ENCODE measurements around the gene YPEL1. TPM values are rescaled to one million over a fixed set of nuclear protein-coding genes. Genes with fewer than 3 reads are reported as not detected.
A peak's percentile ranks its signal among the peaks of the same experiment; 100 is the strongest.

The YPEL1 gene
- total RNA-seq, 1 donor from 2014 or later = 32.2 TPM

DNA sequence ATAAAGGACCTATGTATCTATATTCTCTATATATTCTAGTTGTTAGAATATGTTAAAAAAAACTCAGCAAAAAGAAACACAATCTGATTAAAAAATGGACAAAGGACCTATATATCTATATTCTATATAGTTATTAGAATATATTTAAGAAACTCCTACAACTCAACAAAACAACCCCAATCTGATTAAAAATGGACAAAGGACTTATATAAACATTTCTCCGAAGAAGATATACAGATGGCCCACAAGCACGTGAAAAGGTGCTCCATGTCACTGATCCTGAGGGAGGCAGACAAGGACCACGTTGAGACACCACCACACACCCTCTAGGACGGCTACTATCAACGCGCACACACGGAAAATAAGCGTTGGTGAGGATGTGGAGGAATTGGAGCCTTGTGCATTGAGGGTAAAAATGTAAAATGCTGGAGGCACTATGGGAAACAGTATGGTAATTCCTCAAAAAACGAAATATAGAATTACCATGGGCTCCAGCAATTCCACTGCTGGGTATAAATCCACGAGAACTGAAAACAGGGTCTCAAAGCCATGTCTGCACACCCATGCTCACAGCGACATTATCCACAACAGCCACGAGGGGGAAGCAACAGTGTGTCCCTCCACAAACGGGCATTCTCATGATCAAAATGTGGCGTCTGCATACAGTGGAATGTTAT, 22.7 kb downstream of the YPEL1 start:
- Mint-ChIP-seq H3K27ac (peak overlapping the region; percentile 23), H3K4me1 (peaks cover 12% of the 10 kb centered on the region), H3K36me3 (peaks cover 20% of the 10 kb centered on the region), H3K27me3 (ENCODE audit: insufficient read depth, low read depth) (peaks cover 4% of the 10 kb centered on the region), H3K9me3 (no peaks in the 10 kb centered on the region), H3K4me3 (no peak overlapping the region)
- Histone ChIP-seq H4K20me1 (ENCODE audit: low read depth) (peaks cover 38% of the 10 kb centered on the region), H3K36me3 (no peaks in the 10 kb centered on the region), H3K4me1 (no peaks in the 10 kb centered on the region), H3K27me3 (no peaks in the 10 kb centered on the region), H3K9ac (no peak overlapping the region), H3K4me3 (no peak overlapping the region), H3K79me2 (ENCODE audit: low read depth) (no peaks in the 10 kb centered on the region), H3K4me2 (no peak overlapping the region), H3F3A (ENCODE audit: low read depth) (peaks cover 4% of the 10 kb centered on the region), H3K27ac (no peak overlapping the region), H3K9me3 (ENCODE audit: low read depth) (no peaks in the 10 kb centered on the region), H2AFZ (replicated peaks) (no peak overlapping the region)
- DNase-seq (ENCODE audit: low spot score) = peak; percentile 80
- TF ChIP-seq, protein P1, sequence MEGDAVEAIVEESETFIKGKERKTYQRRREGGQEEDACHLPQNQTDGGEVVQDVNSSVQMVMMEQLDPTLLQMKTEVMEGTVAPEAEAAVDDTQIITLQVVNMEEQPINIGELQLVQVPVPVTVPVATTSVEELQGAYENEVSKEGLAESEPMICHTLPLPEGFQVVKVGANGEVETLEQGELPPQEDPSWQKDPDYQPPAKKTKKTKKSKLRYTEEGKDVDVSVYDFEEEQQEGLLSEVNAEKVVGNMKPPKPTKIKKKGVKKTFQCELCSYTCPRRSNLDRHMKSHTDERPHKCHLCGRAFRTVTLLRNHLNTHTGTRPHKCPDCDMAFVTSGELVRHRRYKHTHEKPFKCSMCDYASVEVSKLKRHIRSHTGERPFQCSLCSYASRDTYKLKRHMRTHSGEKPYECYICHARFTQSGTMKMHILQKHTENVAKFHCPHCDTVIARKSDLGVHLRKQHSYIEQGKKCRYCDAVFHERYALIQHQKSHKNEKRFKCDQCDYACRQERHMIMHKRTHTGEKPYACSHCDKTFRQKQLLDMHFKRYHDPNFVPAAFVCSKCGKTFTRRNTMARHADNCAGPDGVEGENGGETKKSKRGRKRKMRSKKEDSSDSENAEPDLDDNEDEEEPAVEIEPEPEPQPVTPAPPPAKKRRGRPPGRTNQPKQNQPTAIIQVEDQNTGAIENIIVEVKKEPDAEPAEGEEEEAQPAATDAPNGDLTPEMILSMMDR (IDR thresholded peaks at IDR 0.05) = peak; percentile 68
- TF ChIP-seq EZH2 (IDR thresholded peaks at IDR 0.05) = no peak
- TF ChIP-seq EZH2phosphoT487 (IDR thresholded peaks at IDR 0.05) = no peak

DNA sequence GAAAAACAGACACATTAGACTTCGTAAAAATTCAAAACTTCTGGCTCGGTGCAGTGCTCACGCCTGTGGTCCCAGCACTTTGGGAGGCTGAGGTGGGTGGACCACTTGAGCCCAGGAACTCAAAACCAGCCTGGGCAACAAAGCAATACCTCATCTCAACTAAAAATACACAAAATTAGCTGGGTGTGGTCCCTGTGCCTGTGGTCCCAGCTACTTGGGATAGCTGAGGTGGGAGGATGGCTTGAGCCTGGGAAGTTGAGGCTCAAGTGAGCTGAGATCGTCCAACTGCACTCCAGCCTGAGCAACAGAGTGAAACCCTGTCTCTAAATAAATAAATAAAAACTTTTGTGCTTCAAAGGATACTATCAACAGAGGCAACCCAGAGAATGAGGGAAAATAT, 23.7 kb downstream of the YPEL1 start:
- Histone ChIP-seq H3K79me2 (ENCODE audit: low read depth) (no peaks in the 10 kb centered on the region), H2AFZ (replicated peaks) (no peak overlapping the region), H4K20me1 (ENCODE audit: low read depth) (peaks cover 35% of the 10 kb centered on the region), H3K9ac (no peak overlapping the region), H3K9me3 (ENCODE audit: low read depth) (no peaks in the 10 kb centered on the region), H3K36me3 (no peaks in the 10 kb centered on the region), H3K4me1 (no peaks in the 10 kb centered on the region), H3K27ac (no peak overlapping the region), H3K27me3 (no peaks in the 10 kb centered on the region), H3F3A (ENCODE audit: low read depth) (peaks cover 4% of the 10 kb centered on the region), H3K4me3 (no peak overlapping the region), H3K4me2 (no peak overlapping the region)
- H3K4me3 Mint-ChIP-seq = no peak overlapping the region
- TF ChIP-seq EZH2phosphoT487 (IDR thresholded peaks at IDR 0.05) (no peak), EZH2 (IDR thresholded peaks at IDR 0.05) (no peak)
- TF ChIP-seq, protein P1 (IDR thresholded peaks at IDR 0.05) = no peak
- no peak for DNase-seq (ENCODE audit: low spot score)
- peaks cover 20% of the 10 kb centered on the region for H3K36me3 Mint-ChIP-seq
- H3K27ac Mint-ChIP-seq = no peak overlapping the region
- peaks cover 12% of the 10 kb centered on the region for H3K4me1 Mint-ChIP-seq
- H3K9me3 Mint-ChIP-seq = no peaks in the 10 kb centered on the region
- H3K27me3 Mint-ChIP-seq (ENCODE audit: insufficient read depth, low read depth) = peaks cover 4% of the 10 kb centered on the region

DNA sequence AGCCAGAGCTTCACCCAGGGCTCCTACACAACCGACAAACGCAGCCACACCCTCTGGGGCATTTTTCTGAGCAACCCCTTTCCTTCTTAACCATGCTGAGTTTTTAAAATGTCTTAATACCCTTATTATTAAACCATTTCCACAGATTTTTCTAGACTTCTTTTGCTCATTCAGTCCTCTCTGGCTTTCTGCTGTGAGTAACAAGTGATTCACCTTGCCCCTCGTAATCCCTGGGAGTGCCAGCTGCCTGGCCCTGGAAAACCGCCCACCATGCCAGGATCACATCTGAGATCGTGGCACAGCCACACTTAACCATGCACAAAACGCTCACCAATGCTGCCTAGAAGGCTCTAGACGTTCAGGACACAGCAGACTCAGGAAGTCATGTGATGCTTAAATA, 25.4 kb downstream of the YPEL1 start:
- no peaks in the 10 kb centered on the region for H3K36me3 ChIP-seq
- H3K4me1 ChIP-seq = no peaks in the 10 kb centered on the region
- H3F3A ChIP-seq (ENCODE audit: low read depth) = peaks cover 4% of the 10 kb centered on the region
- Mint-ChIP-seq H3K4me3 (no peak overlapping the region), H3K27me3 (ENCODE audit: insufficient read depth, low read depth) (peaks cover 4% of the 10 kb centered on the region), H3K36me3 (peaks cover 20% of the 10 kb centered on the region), H3K27ac (no peak overlapping the region), H3K9me3 (no peaks in the 10 kb centered on the region), H3K4me1 (peaks cover 12% of the 10 kb centered on the region)
- H3K9me3 ChIP-seq (ENCODE audit: low read depth) = no peaks in the 10 kb centered on the region
- no peak overlapping the region for H2AFZ ChIP-seq (replicated peaks)
- H3K9ac ChIP-seq = no peak overlapping the region
- no peaks in the 10 kb centered on the region for H3K79me2 ChIP-seq (ENCODE audit: low read depth)
- H3K27me3 ChIP-seq = no peaks in the 10 kb centered on the region
- TF ChIP-seq EZH2 (IDR thresholded peaks at IDR 0.05) (no peak), EZH2phosphoT487 (IDR thresholded peaks at IDR 0.05) (no peak)
- TF ChIP-seq, protein P1 (IDR thresholded peaks at IDR 0.05) = no peak
- H3K4me3 ChIP-seq = no peak overlapping the region
- no peak for DNase-seq (ENCODE audit: low spot score)
- H4K20me1 ChIP-seq (ENCODE audit: low read depth) = peaks cover 34% of the 10 kb centered on the region
- no peak overlapping the region for H3K4me2 ChIP-seq
- H3K27ac ChIP-seq = no peak overlapping the region

Data from neural progenitor cell (in vitro differentiated cells).